H9 (cell line): ENCODE measurements around the gene APOB. TPM values are rescaled to one million over a fixed set of nuclear protein-coding genes. Genes with fewer than 3 reads are reported as not detected.
A peak's percentile ranks its signal among the peaks of the same experiment; 100 is the strongest.

Experiments used
- DNase-seq: peaks from one replicate; pipeline ENCODE4 v3.0.0-alpha.2; 2017
- H2AFZ ChIP-seq: one replicate; pipeline ENCODE4 v1.6.1; 2013; ENCODE audit warnings: mild to moderate bottlenecking, low read length, control low read depth, moderate library complexity
- H2AK5ac ChIP-seq: 2 replicates; pipeline ENCODE4 v1.6.1; 2013; ENCODE audit warnings: low read length, control low read depth, mixed read lengths; ENCODE audit not compliant: insufficient read length
- H2BK120ac ChIP-seq: one replicate; pipeline ENCODE4 v1.6.1; 2013; ENCODE audit warnings: low read depth, mild to moderate bottlenecking, low read length, control low read depth, inconsistent platforms; ENCODE audit not compliant: poor library complexity, severe bottlenecking
- H2BK12ac ChIP-seq: 2 replicates; pipeline ENCODE4 v1.6.1; 2013; ENCODE audit warnings: low read length, control low read depth, mixed read lengths, low read depth; ENCODE audit not compliant: insufficient read length
- H2BK15ac ChIP-seq: 2 replicates; pipeline ENCODE4 v1.6.1; 2013; ENCODE audit warnings: low read depth, low read length, control low read depth
- H2BK20ac ChIP-seq: one replicate; pipeline ENCODE4 v1.6.1; 2013; ENCODE audit warnings: low read depth, mild to moderate bottlenecking, low read length, control low read depth, inconsistent platforms; ENCODE audit not compliant: poor library complexity, severe bottlenecking
- H2BK5ac ChIP-seq: 2 replicates; pipeline ENCODE4 v1.6.1; 2013; ENCODE audit warnings: low read length, control low read depth, mixed read lengths; ENCODE audit not compliant: insufficient read length
- H3K14ac ChIP-seq: 2 replicates; pipeline ENCODE4 v1.6.1; 2013; ENCODE audit warnings: low read length, control low read depth; ENCODE audit not compliant: insufficient read depth
- H3K18ac ChIP-seq: 2 replicates; pipeline ENCODE4 v1.6.1; 2013; ENCODE audit warnings: low read depth, mild to moderate bottlenecking, mixed read lengths, low read length, control low read depth; ENCODE audit not compliant: insufficient read length
- H3K23ac ChIP-seq: 2 replicates; pipeline ENCODE4 v1.6.1; 2013; ENCODE audit warnings: low read length, control low read depth, mixed read lengths, low read depth; ENCODE audit not compliant: insufficient read length
- H3K23me2 ChIP-seq: 2 replicates; pipeline ENCODE4 v1.6.1; 2013; ENCODE audit warnings: low read depth, mild to moderate bottlenecking, mixed read lengths, low read length, control low read depth; ENCODE audit not compliant: insufficient read length, poor library complexity, severe bottlenecking
- H3K27ac ChIP-seq: 2 replicates; pipeline ENCODE4 v1.5.1; 2013; ENCODE audit warnings: low read length, control low read depth, mixed read lengths, low read depth; ENCODE audit not compliant: insufficient read length
- H3K27me3 ChIP-seq: 2 replicates; pipeline ENCODE4 v1.6.1; 2013; ENCODE audit warnings: low read length, control low read depth, inconsistent platforms; ENCODE audit not compliant: insufficient read depth
- H3K4ac ChIP-seq: 2 replicates; pipeline ENCODE4 v1.6.1; 2013; ENCODE audit warnings: low read depth, mild to moderate bottlenecking, control low read depth, inconsistent platforms, low read length, moderate library complexity
- H3K4me1 ChIP-seq: 2 replicates; pipeline ENCODE4 v1.6.1; 2013; ENCODE audit warnings: low read length, control low read depth, inconsistent platforms; ENCODE audit not compliant: insufficient read depth
- H3K4me2 ChIP-seq: 2 replicates; pipeline ENCODE4 v1.6.1; 2013; ENCODE audit warnings: low read length, control low read depth, mixed read lengths; ENCODE audit not compliant: insufficient read length, insufficient read depth
- H3K56ac ChIP-seq: 2 replicates; pipeline ENCODE4 v1.6.1; 2013; ENCODE audit warnings: low read depth, mild to moderate bottlenecking, mixed read lengths, low read length, control low read depth; ENCODE audit not compliant: insufficient read length
- H3K79me1 ChIP-seq: 2 replicates; pipeline ENCODE4 v1.6.1; 2013; ENCODE audit warnings: low read depth, mild to moderate bottlenecking, moderate library complexity, low read length, control low read depth, inconsistent platforms; ENCODE audit not compliant: insufficient read depth, poor library complexity, severe bottlenecking
- H3K79me2 ChIP-seq: 2 replicates; pipeline ENCODE4 v1.6.1; 2013; ENCODE audit warnings: low read length, control low read depth, inconsistent platforms; ENCODE audit not compliant: insufficient read depth
- H3K9ac ChIP-seq: 2 replicates; pipeline ENCODE4 v1.6.1; 2013; ENCODE audit warnings: low read length, control low read depth, mixed read lengths; ENCODE audit not compliant: insufficient read length; ENCODE audit errors: extremely low read depth
- H3K9me3 ChIP-seq: one replicate; pipeline ENCODE4 v1.6.1; 2013; ENCODE audit warnings: low read depth, low read length, inconsistent platforms; ENCODE audit not compliant: control insufficient read depth
- H3T11ph ChIP-seq: one replicate; pipeline ENCODE4 v1.6.1; 2013; ENCODE audit warnings: mild to moderate bottlenecking, low read length, control low read depth, inconsistent platforms
- H4K20me1 ChIP-seq: one replicate; pipeline ENCODE4 v1.6.1; 2013; ENCODE audit not compliant: control insufficient read depth, insufficient read length, insufficient read depth
- H4K5ac ChIP-seq: 2 replicates; pipeline ENCODE4 v1.6.1; 2013; ENCODE audit warnings: low read depth, mild to moderate bottlenecking, mixed read lengths, low read length, control low read depth; ENCODE audit not compliant: insufficient read length
- H4K8ac ChIP-seq: replicated peaks from 2 replicates; pipeline ENCODE4 v1.6.1; 2013; ENCODE audit warnings: low read length, control low read depth, mixed read lengths, low read depth; ENCODE audit not compliant: insufficient read length
- H4K91ac ChIP-seq: 2 replicates; pipeline ENCODE4 v1.6.1; 2013; ENCODE audit warnings: low read depth, mild to moderate bottlenecking, moderate library complexity, mixed read lengths, low read length, control low read depth; ENCODE audit not compliant: insufficient read length
- H3K27ac Mint-ChIP-seq, 3 experiments: 2 replicates in 2 of 3; 3 replicates in 1 of 3; pipeline ENCODE4 v1.8.0; 2020 to 2021; ENCODE audit warnings: mixed read lengths in 3 of 3, mild to moderate bottlenecking in 1 of 3, moderate library complexity in 1 of 3
- H3K27me3 Mint-ChIP-seq: 2 replicates; pipeline ENCODE4 v1.8.0; 2021; ENCODE audit warnings: low read depth, mild to moderate bottlenecking, moderate library complexity, mixed read lengths
- H3K36me3 Mint-ChIP-seq, 3 experiments: 2 replicates in 2 of 3; 3 replicates in 1 of 3; pipeline ENCODE4 v1.8.0; 2020 to 2021; ENCODE audit warnings: low read depth in 3 of 3, mixed read lengths in 3 of 3; ENCODE audit not compliant: insufficient read depth in 1 of 3
- H3K4me1 Mint-ChIP-seq, 2 experiments: 2 replicates each; pipeline ENCODE4 v1.8.0; 2020; ENCODE audit warnings: mixed read lengths in 2 of 2
- H3K4me3 Mint-ChIP-seq, 2 experiments: 2 replicates in 1 of 2; 3 replicates in 1 of 2; pipeline ENCODE4 v1.8.0; 2020 to 2021; ENCODE audit warnings: mild to moderate bottlenecking in 2 of 2, mixed read lengths in 2 of 2, moderate library complexity in 1 of 2
- H3K9me3 Mint-ChIP-seq, 2 experiments: 2 replicates in 1 of 2; 3 replicates in 1 of 2; pipeline ENCODE4 v1.8.0; 2020; ENCODE audit warnings: mild to moderate bottlenecking in 2 of 2, mixed read lengths in 2 of 2, moderate library complexity in 1 of 2
- WGBS: extraction: QIAGEN DNeasy Blood & Tissue Kit; methylation state at CpG from one replicate; pipeline ENCODE4 v1.1.7; 2013; ENCODE audit warnings: missing lambda C conversion rate, low lambda C conversion rate, mixed read lengths; ENCODE audit not compliant: insufficient read length; ENCODE audit errors: extremely low coverage; 5-methylcytosine and 5-hydroxymethylcytosine counted together
- total RNA-seq: library from RNA; stranded (reverse); gene quantifications from 2 replicates; pipeline ENCODE4 v1.2.1, GENCODE V29; 2021
- TF ChIP-seq, protein P1 (sequence below): fragments of 200-600 bp; sonication (generic); conservative IDR thresholded peaks from 3 replicates; pipeline ENCODE4 v1.8.0; 2021; ENCODE audit warnings: antibody characterized with exemption, mild to moderate bottlenecking

The APOB gene
- total RNA-seq, 1 experiment from 2014 or later, result 0.26 TPM

DNA sequence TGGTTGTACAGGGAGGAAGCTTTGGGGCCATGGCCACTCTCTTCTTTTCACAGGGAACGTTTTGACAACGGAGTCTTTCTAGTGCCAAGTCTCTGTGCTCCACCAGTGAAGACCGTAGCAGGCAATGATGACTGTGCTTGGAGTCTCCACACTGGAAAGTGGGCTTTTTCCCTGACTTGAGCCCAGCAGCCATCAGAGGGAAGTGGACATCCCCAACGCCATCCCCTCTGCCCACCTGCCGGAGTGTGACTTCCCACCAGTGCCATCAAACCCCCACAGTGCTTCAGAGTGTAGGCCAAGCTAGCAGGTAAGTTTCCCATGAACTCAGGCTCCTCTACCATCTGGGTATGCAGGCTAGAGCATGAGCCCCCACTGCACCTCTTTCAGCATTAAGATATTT is 78.7 kb downstream of the APOB start:
- Histone ChIP-seq H4K5ac (no peak overlapping the region), H3K14ac (peak overlapping the region; percentile 52; the same call in 1 of the 2 replicates), H3K23me2 (no peaks in the 10 kb centered on the region), H2AFZ (no peak overlapping the region), H3K79me2 (no peaks in the 10 kb centered on the region), H2BK12ac (no peak overlapping the region), H3T11ph (no peak overlapping the region), H2BK15ac (no peak overlapping the region), H2AK5ac (no peak overlapping the region), H3K27me3 (no peaks in the 10 kb centered on the region), H3K27ac (no peak overlapping the region), H3K4me2 (no peak overlapping the region), H4K8ac (no peak overlapping the region), H3K18ac (no peak overlapping the region), H3K9ac (no peak overlapping the region), H3K4me1 (no peaks in the 10 kb centered on the region), H4K91ac (no peak overlapping the region), H3K23ac (no peak overlapping the region), H2BK120ac (no peak overlapping the region), H2BK5ac (no peak overlapping the region), H2BK20ac (no peak overlapping the region), H3K4ac (no peak overlapping the region), H3K56ac (no peak overlapping the region), H4K20me1 (no peaks in the 10 kb centered on the region), H3K79me1 (no peaks in the 10 kb centered on the region), H3K9me3 (no peaks in the 10 kb centered on the region)
- Mint-ChIP-seq H3K27me3 (peaks cover 9% of the 10 kb centered on the region), H3K4me3 (no peak overlapping the region), H3K27ac (no peak overlapping the region; a peak in 1 of 7 replicates), H3K4me1 (no peaks in the 10 kb centered on the region), H3K36me3 (no peaks in the 10 kb centered on the region), H3K9me3 (no peaks in the 10 kb centered on the region)
- no CpG with 5 or more reads among the region's 5 CpGs for WGBS
- TF ChIP-seq, protein P1, sequence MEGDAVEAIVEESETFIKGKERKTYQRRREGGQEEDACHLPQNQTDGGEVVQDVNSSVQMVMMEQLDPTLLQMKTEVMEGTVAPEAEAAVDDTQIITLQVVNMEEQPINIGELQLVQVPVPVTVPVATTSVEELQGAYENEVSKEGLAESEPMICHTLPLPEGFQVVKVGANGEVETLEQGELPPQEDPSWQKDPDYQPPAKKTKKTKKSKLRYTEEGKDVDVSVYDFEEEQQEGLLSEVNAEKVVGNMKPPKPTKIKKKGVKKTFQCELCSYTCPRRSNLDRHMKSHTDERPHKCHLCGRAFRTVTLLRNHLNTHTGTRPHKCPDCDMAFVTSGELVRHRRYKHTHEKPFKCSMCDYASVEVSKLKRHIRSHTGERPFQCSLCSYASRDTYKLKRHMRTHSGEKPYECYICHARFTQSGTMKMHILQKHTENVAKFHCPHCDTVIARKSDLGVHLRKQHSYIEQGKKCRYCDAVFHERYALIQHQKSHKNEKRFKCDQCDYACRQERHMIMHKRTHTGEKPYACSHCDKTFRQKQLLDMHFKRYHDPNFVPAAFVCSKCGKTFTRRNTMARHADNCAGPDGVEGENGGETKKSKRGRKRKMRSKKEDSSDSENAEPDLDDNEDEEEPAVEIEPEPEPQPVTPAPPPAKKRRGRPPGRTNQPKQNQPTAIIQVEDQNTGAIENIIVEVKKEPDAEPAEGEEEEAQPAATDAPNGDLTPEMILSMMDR, result no peak
- DNase-seq, result no peak
